HL-60 (cell line): ENCODE results near the gene ABO.

ENCODE experiments used
- GABPA ChIP-seq: IDR thresholded peaks from 2 replicates; pipeline ENCODE4 v1.6.1; 2012; ENCODE audit warnings: low read depth
- POLR2AphosphoS5 ChIP-seq: IDR thresholded peaks from 2 replicates; pipeline ENCODE4 v1.6.1; 2012; ENCODE audit warnings: low read depth
- REST ChIP-seq: IDR thresholded peaks from 2 replicates; pipeline ENCODE4 v1.6.1; 2012; ENCODE audit warnings: low read depth; ENCODE audit not compliant: insufficient replicate concordance
- SPI1 ChIP-seq: IDR thresholded peaks from 2 replicates; pipeline ENCODE4 v1.6.1; 2012; ENCODE audit warnings: low read depth, mild to moderate bottlenecking, borderline replicate concordance
- TF ChIP-seq, protein P1 (sequence below): IDR thresholded peaks from one replicate; pipeline ENCODE4 v1.5.1; 2011; ENCODE audit warnings: low read length, control low read depth, inconsistent platforms; ENCODE audit not compliant: insufficient read depth

DNA sequence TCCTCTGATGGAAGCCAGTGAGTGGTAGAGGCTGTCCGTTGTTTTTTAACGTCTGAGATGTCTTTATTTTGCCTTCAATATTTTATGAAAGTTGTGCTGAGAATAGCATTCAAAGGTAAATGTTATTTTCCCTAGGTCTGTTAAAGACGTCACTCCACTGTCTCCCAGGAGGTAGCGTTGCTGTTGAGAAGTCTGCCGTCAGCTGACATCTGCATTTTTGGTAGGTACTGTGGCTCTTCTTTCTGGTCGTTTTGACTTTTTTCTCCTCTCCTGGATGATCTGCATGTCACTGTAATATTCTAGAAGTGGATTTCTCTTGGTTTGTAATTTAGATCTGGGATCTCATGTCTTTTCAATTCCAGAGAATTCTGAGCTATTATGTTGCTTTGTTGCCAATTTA, 34.6 kb upstream of the ABO start:
- TF ChIP-seq, protein P1, sequence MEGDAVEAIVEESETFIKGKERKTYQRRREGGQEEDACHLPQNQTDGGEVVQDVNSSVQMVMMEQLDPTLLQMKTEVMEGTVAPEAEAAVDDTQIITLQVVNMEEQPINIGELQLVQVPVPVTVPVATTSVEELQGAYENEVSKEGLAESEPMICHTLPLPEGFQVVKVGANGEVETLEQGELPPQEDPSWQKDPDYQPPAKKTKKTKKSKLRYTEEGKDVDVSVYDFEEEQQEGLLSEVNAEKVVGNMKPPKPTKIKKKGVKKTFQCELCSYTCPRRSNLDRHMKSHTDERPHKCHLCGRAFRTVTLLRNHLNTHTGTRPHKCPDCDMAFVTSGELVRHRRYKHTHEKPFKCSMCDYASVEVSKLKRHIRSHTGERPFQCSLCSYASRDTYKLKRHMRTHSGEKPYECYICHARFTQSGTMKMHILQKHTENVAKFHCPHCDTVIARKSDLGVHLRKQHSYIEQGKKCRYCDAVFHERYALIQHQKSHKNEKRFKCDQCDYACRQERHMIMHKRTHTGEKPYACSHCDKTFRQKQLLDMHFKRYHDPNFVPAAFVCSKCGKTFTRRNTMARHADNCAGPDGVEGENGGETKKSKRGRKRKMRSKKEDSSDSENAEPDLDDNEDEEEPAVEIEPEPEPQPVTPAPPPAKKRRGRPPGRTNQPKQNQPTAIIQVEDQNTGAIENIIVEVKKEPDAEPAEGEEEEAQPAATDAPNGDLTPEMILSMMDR, result no peak
- TF ChIP-seq REST, result no peak
- no peak for TF ChIP-seq POLR2AphosphoS5
- no peak for TF ChIP-seq GABPA
- TF ChIP-seq SPI1, result no peak
